HG03571 (cell line): ENCODE data around the gene GH2.

Source experiments
- ATAC-seq: cut with Tn5 transposase; IDR thresholded peaks from one replicate; pipeline ENCODE4 v1.9.1; 2021; ENCODE audit not compliant: unreplicated experiment

GH2 gene

DNA sequence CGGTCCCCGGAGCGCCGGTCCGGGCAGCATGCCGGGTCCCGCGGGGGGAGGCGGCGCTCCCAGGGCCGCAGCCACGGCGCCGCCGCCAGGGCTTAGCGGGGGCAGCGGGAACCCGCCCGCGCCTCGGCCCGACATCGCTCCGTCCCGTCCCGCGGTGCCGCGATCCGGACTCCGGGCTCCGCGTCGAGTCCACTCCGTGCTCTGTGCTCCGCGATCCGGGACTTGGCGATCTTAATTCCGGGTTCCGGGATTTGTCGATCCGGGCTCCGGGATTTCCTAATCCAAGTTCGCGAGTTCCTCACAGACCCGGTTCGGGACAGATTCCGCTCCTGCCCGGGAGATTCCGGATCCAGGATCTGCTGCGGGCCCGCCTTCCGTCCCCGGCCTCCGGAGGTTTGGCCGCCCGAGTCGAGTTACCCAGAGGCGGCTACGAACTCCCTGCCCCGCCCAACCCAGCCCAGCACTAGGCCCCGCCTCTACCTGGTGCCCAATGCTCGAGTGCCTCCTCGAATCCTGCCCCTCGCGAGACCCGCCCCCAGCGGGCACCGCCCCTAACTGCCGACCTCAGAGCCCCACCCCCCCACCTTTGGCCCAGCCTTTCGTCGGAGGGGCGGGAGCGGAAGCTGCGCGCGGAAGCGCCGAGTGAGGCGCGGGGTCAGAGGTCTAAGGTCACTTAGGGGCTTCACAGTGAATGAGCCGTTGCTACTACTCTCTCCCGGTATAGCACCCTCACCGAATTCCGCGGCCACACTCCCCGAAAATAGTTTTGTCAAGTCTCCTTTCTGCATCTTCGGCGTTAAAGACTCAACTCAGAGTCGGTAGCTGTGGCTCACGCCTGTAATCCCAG lies 39.0 kb downstream of the GH2 start, which contains the start of gene SMARCD2:
Gene SMARCD2, minus strand, starts transcription at position 146 of the 847 bp plus-strand sequence. Its CDS starts 11 bp downstream, at position 135.
- peak; percentile 68 for ATAC-seq

DNA sequence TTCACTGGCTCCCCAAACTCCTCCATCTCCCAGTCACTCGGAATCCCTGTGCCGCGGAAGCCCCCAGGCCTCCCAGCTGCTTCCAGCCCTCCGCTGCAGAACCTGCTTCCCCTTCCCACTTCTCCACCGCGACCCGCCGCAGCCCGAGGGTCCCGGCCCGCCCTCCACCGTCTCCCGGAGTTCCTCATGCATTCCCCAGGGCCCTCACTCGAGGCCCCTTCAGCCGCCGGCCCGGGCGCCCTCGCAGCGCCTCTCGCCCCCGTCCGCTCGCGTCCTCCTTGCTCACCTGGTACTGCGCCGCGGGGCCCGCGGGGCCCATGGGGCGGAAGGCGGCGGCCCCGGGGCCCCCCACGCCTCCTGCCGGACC lies 39.6 kb downstream of the GH2 start:
- ATAC-seq, result peak; percentile 20

DNA sequence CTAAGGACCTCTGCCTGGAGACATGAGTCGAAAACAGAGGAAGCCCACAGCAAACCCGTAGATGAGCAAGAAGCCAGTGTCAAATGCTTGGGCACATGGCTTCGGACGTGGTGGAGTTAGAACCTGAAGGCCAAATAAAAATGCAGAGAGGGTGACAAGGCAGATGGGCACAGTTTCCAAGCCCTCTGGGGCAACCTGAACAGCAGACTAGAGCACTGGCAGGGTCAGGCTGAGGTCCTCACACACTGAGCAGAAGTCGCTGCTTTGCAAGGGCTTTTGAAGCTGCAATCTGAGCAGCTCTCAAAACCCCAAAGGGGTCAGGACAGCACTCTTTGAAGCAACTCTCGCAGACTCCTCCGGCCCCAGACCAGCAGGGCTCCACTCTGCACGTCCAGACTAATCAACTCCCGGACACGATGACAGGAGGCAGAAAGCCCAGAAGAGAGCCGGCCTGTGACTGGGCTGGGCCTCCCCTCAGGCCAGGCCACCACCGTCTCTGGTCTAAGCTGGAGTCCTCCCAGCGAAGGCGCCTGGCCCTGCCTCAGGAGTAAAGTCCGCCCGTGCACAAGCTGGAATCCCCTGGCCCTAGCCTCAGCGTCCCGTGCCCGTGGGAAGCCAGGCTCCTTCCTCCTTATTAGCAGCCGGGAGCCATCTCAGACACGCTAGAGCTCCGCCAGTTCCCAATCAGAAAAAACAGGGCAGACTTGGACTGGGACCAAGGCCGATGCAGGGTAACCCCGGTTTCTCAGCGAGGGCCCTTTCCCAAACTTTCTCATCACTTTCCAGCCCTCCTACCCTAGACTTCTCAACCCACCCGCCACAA lies 40.2 kb downstream of the GH2 start:
- ATAC-seq, result no peak

DNA sequence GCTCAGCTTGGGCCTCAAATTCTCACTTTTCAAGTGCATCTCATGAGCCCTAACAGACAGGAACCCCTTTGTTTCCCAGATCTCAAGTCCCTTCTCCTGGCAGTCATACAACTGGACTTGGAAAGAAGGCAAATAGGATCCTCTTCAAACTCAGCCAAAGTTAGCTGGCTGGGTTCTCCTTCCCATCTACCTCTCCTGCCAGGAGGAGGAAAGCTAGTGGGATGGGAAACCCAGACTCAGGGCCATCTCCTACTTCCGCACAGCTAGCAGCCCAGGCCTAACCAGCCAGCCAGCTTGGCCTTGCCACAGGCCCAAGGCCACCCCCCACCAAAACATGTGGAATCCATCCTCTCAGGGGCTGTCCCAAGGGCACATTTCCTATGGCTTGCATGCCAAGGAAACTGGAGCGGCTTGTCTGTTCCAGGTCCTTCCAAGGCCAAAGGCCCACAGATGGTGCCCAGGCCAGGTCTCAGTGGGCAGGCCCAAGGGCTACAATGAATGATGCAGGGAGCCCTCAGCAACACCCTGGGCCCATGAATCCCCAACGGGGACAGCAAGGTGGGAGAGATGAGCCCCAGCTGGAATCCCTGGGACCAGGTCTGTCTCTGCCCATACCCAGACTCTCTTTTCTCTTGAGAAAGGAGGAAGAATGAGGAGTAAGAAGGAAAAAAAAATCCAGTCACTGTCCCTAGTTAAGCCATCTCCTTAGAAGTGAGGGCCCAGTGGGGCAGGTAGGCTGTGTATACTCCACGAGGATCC lies 41.0 kb downstream of the GH2 start:
- no peak for ATAC-seq

DNA sequence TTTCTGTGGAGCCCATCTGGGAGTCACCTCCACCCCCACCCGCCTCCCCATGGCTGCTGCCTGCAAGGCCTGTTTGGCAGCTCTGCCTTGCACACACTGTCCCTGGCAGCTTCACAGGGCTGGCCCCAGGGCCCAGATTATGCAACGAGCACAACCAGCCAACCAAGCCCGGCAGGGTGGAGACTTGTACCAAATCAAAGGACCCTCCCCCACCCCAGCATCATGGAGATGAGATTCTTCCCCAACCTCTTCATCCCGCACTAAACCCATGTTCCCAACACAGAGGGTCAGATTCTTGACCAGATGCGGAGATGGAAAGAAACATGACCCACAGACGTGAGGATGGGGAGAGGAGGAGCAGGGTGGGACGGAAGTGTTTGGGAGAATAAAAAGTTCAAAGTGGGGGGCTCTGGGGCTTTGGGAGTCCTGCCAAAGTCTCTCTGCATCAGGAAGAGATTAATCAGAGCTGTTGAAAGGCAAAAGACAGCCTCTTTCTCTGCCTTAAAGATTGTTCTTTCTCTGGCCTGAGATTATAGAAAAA lies 43.0 kb downstream of the GH2 start:
- no peak for ATAC-seq

DNA sequence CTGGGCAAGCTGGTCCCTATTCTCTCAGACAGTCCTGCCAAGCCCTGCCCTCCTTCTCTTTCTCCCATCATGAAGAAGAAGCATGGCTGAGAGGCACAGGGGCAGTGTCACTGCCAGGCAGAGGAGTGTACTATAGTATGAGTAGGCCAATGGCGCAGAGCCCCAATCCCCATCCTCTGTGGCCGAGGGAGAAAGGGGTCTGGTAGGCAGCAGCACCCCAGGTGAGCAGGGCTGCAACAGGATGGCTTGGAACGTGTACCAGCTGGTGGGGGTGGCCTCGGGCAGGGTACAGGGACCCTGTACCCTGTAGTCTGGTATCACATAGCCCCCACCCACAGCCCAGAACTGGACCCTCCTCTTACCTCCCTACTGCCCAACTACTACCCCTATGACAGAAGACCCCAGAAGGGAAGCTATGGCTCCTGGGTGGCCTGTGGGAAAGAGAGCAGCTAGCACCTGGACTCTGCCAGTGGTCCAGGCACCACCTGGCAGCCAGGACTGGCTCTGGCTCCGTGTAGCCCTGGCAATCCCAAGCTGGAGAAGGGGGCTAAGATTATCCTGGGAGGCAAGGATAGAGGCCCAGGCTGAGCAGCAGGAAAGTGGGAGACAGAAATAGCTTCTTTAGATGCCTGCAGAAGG lies 43.7 kb downstream of the GH2 start:
- ATAC-seq, result no peak

DNA sequence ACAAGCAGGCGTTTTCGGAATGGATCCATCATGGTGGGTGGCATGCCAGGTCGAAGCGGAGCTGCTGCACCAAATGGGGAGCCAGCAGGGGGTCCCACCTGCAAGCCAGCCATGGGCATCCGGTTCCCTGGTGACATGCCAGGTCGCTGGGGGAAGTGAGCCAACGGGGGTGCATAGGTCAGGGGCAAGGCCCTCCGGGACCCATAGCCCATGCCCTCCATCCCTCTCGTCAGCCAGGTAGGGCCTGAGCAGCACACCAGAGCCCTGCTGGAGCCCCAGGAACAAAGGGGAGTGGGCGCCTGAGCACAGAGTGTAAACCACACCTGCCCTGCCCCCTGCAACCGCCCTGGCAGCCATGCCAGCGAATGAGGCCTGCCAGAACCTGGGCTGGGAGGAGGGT lies 44.3 kb downstream of the GH2 start:
- ATAC-seq, result no peak

DNA sequence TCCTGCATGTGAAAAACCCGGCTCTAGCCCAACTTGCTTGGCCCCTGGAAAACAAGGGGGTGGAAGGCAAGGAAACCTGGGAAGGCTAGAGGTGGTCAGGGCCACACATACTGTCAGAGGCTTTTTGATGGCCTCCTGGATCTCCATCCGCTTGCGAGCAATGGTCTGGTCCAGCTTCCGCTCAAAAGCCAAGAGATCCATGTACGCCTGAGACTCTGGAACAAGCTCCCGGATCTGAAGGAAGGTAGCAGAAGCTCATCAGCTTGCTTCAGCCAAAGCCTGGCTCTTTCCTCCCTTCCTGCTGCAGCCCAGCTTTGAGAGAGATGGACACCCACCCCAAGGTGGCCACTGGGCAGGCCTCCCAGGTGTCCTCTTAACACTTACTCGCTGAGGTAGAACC lies 44.9 kb downstream of the GH2 start:
- ATAC-seq, result no peak

DNA sequence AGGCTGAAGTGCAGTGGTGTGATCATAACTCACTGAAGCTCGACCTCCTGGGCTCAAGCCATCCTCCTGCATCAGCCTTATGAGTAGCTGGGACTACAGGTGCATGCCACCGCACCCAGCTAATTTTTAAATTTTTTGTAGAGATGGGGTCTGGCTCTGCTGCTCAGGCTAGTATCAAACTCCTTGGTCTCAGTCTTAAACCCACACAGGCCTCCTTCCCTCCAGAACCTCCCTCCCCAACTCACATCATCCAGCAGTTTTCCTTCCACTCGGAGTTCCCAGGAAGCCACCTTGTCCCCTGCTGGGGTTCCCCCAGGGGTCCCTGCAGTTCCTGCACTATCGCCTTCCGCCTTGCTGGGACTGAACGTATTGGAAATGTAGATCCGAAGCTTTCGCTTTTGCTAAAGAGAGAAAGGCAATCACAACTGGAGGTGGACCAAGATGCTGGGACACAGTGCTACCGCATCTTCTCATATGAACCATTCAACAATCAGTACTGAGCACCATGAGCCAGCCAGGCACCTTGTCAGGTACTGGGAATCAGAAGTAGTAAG lies 46.5 kb downstream of the GH2 start:
- no peak for ATAC-seq

DNA sequence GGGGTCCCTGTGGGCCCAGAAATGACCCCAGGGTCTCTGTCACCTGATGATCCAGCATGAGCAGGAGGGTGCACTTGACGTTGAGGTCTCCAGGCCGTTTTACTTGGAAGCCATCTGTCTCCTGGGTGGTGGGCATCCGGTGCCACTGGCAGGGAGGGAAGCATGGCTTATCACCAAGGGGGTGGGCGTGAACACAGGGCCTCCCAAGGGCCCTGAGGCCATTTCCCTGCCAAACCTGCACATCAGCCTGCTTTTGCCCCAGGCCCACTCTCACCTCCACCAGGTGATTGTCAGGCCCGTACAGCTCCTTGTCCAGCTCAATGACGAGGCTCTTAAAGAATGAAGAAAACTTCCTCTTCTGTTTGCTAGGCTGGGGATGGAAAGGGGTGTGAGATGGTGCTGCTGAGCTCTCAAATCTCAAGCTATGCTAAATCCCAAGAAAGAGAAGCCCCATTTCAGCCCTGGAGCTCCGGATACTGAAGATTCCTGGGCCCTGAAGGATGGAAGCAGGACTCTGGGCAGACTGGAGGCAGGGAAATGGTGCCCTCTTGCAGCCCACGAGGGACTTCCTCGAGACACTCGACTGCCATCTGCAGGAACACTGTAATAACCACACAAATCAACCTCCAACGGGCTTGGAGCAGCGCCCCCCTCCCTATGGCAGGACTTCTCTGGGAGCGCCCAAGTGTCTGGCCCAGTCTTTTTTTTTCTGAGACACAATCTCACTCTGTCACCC lies 47.1 kb downstream of the GH2 start:
- ATAC-seq, result no peak

DNA sequence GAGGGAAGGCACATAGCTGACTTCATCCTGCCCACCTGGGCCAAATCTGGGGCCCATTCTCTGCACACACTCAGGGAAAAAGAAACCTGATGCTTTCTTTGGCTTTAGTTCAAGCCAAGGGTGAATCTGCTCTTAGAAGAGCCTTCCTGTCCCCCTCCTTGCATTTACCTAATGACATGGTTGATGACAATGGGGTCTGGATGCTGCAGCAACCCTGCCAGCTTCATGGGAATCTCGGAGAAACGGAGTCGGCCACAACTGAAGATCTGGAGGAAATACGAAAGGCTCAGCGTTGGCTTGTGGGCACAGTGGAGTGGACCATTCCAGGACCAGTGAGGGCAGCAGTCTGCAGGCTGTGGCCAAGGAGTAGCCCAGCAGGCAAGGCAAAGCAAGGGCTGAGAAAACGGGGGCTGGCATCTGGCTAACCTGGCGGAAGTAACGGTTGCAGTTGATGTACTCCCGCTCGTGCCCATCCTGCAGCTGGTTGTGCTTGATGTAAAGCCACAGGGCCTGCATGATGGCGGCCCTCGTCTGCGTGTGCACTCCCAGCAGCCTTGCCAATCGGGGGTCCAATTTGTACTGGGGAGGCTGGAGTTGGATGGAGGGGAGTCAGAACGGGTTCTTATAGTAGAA lies 47.9 kb downstream of the GH2 start:
- ATAC-seq, result no peak

DNA sequence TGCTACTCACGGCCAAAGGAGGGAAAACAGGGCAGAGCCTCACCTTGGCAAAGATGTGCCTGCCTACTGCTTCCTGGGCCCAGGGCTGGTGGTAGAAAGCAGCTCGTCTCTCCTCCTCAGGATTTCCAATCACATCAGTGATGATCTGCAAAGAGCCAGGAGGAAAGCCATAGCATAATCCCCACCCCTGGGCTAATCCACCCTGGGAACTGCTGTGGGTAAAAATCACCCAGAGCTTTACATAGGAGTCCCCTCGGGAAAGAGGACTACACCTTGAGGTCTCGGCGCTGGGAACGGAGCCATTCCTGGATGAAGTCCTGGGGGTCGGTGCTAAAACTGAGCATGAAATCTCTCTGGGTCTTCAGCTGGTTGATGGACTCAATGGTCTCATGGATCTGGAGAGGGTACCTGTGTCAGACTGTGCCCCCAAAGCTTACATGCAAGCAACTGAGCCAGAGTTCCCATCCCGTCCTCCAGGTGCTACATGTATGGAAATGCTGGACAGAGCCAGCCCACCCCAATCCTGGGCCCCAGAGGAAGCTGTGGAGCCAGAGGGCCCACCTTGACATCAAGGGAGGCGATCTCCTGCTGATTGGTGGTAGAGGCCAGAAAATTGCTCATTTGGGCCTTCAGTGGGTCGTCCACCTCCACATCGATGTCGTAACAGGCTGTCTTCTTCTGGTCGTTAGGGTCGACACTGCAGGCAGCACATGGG lies 48.6 kb downstream of the GH2 start:
- ATAC-seq, result no peak

DNA sequence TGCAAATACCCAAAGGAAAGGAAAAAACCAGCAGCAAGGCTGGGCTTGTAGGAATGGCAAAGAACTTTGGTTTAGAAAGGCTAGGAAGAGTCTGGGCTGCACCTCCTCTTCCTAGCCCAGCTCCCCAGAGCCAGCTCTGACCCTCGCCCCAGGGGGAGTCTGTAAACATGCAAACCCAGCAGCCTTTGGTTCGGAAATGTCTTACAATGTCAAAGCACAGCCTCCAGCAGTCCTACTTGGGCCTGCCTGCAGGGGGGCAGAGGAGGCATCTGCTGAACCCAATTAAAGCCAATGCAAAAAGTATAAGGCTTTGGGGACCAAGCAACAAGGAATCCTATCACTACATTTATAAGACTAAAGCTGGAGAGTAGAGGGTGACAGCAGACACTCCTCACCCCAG lies 49.3 kb downstream of the GH2 start:
- ATAC-seq, result no peak

DNA sequence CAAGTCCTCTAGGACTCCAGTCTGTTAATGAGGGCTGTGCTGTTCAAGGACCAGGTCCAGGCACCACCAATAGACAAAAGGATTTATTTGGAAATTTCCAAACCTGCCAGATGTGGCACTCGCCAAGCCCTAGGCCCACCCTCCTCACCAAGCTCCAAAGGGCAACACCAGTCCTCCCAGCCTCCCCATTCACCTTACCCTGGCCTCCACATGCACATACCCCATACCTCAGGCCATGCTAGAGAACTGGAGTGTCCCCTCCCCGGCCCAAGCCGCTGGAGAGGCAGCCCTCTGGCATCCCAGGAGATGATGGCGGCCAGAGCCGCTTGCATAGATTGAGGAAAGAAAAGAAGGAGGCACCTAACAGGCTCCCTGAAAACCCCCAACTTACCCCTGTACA lies 49.7 kb downstream of the GH2 start:
- no peak for ATAC-seq

DNA sequence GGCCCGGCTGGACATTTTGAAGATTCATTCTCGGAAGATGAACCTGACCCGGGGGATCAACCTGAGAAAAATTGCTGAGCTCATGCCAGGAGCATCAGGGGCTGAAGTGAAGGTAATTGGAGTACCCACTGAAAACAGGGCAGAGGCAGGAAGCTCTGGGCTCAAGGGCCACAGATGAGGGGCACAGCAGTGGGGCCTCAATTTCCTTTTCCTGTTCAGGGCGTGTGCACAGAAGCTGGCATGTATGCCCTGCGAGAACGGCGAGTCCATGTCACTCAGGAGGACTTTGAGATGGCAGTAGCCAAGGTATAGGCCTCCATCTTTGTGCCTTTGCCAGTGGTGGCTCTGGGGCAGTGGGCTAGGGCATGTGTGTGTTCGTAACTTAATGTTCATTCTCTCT lies 50.2 kb downstream of the GH2 start:
- ATAC-seq, result no peak

DNA sequence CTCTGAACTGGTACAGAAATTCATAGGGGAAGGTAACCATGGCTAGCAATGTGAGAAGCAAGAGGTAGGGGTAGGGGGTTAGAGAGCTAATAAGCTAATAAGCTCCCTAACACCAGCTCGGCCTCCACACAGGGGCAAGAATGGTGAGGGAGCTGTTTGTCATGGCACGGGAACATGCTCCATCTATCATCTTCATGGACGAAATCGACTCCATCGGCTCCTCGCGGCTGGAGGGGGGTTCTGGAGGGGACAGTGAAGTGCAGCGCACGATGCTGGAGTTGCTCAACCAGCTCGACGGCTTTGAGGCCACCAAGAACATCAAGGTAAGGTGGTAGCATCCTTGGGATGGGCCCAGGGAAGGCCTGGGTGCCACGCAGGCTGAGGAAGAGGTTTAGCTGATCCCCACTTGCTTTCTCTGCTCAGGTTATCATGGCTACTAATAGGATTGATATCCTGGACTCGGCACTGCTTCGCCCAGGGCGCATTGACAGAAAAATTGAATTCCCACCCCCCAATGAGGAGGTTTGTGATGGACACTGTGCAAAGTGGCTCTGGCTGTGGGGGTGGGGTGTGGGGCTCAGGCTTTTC lies 50.7 kb downstream of the GH2 start:
- ATAC-seq, result no peak

DNA sequence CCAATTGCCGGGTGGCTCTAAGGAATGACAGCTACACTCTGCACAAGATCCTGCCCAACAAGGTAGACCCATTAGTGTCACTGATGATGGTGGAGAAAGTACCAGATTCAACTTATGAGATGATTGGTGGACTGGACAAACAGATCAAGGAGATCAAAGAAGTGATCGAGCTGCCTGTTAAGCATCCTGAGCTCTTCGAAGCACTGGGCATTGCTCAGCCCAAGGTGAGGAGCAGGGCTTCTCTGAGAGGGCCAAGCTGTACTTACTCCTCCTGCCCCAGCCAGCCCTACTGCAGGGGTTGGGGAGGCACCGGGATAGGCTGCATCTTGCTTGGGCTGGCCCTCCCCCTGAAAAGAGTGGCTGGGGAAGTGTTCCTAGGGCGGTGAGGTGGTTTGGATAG lies 51.5 kb downstream of the GH2 start:
- no peak for ATAC-seq
